ENCODE measurements around the gene MTARC2.

DNA sequence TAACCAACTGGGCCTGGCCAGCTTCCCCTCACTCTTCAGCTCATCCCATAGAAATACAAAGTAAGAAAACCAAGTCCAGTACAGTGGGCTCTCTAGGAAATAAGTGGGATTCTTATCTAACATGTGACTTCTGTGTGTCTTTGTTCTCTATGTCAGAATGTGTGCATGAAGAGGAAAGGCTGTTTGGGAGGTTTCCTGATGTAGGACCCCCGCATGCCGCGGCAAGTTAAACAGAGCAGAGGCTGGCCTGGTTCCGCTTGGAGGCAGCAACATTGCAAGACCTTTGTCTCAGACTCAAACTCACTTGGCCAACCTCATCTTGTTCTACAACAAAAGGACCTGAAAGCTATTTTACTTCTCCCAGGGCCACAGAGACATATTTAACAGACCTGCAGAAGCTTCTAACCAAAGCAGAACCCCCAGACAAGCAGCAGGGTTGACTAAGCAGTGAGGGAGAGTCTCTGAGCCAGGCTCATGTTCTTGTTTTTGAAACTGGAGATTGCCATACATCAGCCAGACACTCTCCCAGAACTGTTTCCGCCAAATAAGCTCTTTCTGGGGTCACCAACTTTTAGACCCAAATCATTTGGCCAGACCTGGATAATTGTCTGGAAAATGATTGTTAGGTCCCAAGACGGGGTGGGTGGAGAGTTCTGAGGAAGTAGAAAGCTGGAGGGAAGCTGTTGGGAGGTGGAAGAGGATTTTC, 6.2 kb downstream of the MTARC2 start:
- TF ChIP-seq, protein P1, sequence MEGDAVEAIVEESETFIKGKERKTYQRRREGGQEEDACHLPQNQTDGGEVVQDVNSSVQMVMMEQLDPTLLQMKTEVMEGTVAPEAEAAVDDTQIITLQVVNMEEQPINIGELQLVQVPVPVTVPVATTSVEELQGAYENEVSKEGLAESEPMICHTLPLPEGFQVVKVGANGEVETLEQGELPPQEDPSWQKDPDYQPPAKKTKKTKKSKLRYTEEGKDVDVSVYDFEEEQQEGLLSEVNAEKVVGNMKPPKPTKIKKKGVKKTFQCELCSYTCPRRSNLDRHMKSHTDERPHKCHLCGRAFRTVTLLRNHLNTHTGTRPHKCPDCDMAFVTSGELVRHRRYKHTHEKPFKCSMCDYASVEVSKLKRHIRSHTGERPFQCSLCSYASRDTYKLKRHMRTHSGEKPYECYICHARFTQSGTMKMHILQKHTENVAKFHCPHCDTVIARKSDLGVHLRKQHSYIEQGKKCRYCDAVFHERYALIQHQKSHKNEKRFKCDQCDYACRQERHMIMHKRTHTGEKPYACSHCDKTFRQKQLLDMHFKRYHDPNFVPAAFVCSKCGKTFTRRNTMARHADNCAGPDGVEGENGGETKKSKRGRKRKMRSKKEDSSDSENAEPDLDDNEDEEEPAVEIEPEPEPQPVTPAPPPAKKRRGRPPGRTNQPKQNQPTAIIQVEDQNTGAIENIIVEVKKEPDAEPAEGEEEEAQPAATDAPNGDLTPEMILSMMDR (IDR thresholded peaks at IDR 0.05) = no peak
- TF ChIP-seq POLR2AphosphoS5 (IDR thresholded peaks at IDR 0.05; ENCODE audit: low read depth, low read length) (no peak), IRF3 (IDR thresholded peaks at IDR 0.05; ENCODE audit: low read depth, low read length) (no peak), GABPA (IDR thresholded peaks at IDR 0.05; ENCODE audit: low read depth) (no peak), TAF1 (IDR thresholded peaks at IDR 0.05; ENCODE audit: borderline replicate concordance, low read depth, low read length) (no peak), YY1 (IDR thresholded peaks at IDR 0.05; ENCODE audit: low read depth) (no peak), MXI1 (IDR thresholded peaks at IDR 0.05; ENCODE audit: low read depth, low read length) (no peak), CHD2 (IDR thresholded peaks at IDR 0.05; ENCODE audit: low read length, partially characterized antibody) (no peak)
- TF ChIP-seq, protein P2, sequence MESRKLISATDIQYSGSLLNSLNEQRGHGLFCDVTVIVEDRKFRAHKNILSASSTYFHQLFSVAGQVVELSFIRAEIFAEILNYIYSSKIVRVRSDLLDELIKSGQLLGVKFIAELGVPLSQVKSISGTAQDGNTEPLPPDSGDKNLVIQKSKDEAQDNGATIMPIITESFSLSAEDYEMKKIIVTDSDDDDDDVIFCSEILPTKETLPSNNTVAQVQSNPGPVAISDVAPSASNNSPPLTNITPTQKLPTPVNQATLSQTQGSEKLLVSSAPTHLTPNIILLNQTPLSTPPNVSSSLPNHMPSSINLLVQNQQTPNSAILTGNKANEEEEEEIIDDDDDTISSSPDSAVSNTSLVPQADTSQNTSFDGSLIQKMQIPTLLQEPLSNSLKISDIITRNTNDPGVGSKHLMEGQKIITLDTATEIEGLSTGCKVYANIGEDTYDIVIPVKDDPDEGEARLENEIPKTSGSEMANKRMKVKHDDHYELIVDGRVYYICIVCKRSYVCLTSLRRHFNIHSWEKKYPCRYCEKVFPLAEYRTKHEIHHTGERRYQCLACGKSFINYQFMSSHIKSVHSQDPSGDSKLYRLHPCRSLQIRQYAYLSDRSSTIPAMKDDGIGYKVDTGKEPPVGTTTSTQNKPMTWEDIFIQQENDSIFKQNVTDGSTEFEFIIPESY (IDR thresholded peaks at IDR 0.05; ENCODE audit: borderline replicate concordance, low read depth) = no peak
- TF ChIP-seq, protein P3, sequence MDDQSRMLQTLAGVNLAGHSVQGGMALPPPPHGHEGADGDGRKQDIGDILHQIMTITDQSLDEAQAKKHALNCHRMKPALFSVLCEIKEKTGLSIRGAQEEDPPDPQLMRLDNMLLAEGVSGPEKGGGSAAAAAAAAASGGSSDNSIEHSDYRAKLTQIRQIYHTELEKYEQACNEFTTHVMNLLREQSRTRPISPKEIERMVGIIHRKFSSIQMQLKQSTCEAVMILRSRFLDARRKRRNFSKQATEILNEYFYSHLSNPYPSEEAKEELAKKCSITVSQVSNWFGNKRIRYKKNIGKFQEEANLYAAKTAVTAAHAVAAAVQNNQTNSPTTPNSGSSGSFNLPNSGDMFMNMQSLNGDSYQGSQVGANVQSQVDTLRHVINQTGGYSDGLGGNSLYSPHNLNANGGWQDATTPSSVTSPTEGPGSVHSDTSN (IDR thresholded peaks at IDR 0.05) = no peak
- TF ChIP-seq, protein P4, sequence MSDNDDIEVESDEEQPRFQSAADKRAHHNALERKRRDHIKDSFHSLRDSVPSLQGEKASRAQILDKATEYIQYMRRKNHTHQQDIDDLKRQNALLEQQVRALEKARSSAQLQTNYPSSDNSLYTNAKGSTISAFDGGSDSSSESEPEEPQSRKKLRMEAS (IDR thresholded peaks at IDR 0.05; ENCODE audit: low read depth) = no peak
- TF ChIP-seq, protein P5, sequence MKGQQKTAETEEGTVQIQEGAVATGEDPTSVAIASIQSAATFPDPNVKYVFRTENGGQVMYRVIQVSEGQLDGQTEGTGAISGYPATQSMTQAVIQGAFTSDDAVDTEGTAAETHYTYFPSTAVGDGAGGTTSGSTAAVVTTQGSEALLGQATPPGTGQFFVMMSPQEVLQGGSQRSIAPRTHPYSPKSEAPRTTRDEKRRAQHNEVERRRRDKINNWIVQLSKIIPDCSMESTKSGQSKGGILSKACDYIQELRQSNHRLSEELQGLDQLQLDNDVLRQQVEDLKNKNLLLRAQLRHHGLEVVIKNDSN (IDR thresholded peaks at IDR 0.05; ENCODE audit: borderline replicate concordance, low read depth) = no peak
- TF ChIP-seq, protein P6, sequence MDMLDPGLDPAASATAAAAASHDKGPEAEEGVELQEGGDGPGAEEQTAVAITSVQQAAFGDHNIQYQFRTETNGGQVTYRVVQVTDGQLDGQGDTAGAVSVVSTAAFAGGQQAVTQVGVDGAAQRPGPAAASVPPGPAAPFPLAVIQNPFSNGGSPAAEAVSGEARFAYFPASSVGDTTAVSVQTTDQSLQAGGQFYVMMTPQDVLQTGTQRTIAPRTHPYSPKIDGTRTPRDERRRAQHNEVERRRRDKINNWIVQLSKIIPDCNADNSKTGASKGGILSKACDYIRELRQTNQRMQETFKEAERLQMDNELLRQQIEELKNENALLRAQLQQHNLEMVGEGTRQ (IDR thresholded peaks at IDR 0.05; ENCODE audit: borderline replicate concordance, low read depth, low read length) = no peak
